Stromal cell of bone marrow (primary cell): ENCODE results near the gene PICALM.
"Not testable (repeated sequence)": the region's sequence is repeated elsewhere in the genome, so short reads cannot be mapped to it uniquely, and the experiment has no call there.

Experiments
- DNase-seq: peaks from one replicate; pipeline ENCODE4 v3.0.0-alpha.2; 2012; ENCODE audit warnings: low read depth

The PICALM gene

DNA sequence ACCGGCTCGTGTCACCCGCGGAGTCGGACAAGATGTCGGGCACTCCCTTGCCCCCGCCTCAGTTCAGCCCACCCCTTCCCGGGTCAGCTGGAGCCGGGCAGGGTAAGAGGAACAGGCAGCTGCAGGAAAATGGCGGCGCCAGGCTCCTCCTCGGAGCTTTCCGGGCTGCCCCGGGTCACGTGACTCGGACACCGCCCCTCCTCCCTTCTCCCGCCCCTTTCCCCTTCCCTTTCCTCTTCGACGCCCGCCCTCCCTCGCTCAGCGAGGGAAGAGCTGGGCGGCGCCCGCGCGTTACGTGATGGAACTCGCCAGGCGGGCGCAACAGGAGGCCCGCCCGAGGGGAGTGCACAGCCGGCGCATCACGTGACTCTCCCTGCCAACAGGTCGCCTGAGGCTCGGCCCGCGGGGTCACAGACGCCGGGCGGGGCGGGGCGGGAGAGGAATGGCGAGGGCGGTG is at the start of gene PICALM:
TSS of gene PICALM (minus strand) at position 134 of the 457 bp plus-strand sequence. CDS start 304 bp downstream, outside the sequence.
- DNase-seq, result peak; percentile 98

DNA sequence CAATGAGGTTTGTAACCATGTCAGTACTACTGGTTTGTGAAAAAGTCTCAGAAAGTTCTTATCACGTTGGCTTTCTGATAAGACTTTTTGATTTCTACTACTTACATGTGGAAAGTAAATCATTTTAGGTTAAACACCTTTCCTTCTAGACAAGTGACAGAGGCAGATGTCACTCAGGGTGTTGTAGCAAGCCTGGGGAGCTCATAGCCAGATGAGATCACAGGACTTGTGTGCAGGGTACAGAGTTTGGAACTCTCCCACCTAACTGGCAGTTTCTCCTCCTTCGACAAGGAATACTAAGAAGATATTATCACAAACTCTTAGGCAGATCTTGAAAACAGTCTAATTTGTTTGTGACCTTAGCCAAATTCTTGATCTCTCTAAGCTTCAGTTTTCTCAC is 49.4 kb upstream of the PICALM start:
- DNase-seq, result no peak

- DNase-seq, result no peak
These were observed 48.8 kb upstream of the PICALM start for GRCh38 chr11:86117712-86118063.

- DNase-seq, result no peak
These were observed 48.3 kb upstream of the PICALM start for GRCh38 chr11:86117001-86117711.

- peak; percentile 28 for DNase-seq
These were observed 47.5 kb upstream of the PICALM start for GRCh38 chr11:86116386-86116726.

DNA sequence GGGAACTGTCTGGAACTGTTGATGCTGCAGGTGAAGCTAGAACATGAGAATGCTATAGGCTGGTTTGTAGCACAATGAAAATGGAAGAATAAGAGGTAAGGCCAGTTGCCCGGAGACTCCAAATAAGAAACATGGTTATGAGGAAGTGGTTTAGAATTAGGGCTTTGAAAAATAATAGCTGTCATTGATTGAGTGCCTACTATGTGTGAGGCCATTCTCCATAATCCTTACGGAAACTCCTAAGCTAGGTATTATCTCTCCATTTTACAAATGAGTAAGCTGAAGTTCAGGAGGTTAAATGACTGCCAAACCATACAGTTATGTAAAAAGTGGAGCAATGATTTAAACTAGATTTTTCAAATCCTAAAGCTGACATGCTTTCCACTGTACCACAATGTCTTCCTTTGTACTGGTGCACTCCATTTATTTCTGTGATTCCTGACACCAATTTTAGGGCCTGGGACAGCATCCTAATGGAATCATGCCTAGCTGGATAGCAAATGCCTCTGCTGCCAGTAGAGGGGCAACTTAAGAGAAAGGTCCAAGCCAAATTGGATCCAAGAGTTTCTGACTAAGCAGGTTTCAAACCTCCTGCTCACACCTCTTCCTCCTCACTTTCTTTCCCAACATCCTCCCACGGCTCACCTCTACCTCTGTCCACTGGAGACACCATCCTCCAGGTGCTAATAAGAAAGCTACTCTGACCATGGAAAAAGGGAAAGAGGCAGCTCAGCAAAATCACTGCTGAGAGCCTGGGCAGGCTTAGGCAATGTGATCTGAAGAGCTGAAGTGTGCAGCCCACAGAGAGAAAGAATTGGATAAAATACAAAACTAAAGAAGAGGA is 46.9 kb upstream of the PICALM start:
- DNase-seq, result no peak

DNA sequence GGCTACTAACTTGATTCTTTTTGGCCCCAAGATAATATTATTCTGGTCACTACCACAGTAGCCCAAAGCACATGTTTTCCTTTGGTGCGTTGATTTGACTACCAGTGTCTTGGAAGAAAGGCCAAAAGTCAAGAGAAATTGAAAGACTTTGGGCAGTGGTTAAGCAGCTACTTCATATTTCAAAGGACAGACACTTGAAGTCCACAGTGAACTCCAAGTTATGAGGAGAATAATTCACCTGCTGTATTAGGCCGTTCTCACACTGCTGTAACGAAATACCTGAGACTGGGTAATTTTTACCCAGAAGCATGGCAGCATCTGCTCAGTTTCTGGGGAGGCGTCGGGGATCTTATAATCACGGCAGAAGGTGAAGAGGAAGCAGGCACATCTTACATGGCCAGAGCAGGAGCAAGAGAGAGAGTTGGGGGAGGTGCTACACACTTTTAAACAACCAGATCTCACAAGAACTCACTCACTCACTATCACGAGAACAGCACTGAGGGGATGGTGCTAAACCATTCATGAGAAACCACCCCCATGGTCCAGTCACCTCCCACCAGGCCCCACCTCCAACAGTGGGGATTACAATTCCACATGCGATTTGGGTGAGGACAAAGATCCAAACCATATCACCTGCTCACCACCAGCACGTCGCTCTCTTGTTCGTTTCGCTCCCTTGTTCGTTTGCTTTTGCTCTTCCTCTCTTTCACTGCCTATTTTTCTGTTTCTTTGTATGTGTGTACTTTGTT is 40.2 kb upstream of the PICALM start:
- DNase-seq, result no peak

GRCh38 chr11:86108191-86108590 is 39.3 kb upstream of the PICALM start:
- no peak for DNase-seq

- DNase-seq, result peak; percentile 75
These were observed 38.0 kb upstream of the PICALM start for GRCh38 chr11:86106916-86107315.

DNA sequence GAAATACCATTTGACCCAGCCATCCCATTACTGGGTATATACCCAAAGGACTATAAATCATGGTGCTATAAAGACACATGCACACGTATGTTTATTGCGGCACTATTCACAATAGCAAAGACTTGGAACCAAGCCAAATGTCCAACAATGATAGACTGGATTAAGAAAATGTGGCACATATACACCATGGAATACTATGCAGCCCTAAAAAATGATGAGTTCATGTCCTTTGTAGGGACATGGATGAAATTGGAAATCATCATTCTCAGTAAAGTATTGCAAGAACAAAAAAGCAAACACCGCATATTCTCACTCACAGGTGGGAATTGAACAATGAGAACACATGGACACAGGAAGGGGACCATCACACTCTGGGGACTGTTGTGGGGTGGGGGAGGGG is 37.1 kb upstream of the PICALM start:
- DNase-seq, result not testable (repeated sequence)

- not testable (repeated sequence) for DNase-seq
These were observed 36.7 kb upstream of the PICALM start for GRCh38 chr11:86105601-86106000.

- no peak for DNase-seq
These were observed 34.9 kb upstream of the PICALM start for GRCh38 chr11:86103808-86104207.

GRCh38 chr11:86101941-86102407 is 33.1 kb upstream of the PICALM start:
- DNase-seq, result peak; percentile 38

- DNase-seq, result no peak
These were observed 32.6 kb upstream of the PICALM start for GRCh38 chr11:86101493-86101892.

GRCh38 chr11:86099874-86100273 is 31.0 kb upstream of the PICALM start:
- no peak for DNase-seq

DNA sequence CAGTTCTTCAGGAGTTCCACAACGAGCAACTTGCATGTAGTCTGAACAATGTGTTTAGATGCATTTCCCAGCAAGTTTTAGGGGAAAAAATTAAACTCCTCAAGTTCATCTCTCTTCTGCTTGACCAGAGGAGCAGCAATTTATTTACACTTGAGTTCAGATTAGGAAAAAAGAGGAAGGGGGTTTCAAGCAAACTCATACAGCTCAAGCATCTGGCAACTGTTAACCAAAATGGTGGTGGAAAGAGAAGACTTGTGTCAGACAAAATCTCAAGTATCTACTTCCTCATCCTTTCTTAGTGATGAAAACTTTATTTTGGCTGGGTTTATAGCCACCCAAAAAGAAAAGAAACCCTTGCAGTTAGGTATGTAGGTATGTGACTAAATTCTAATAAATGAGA is 29.1 kb upstream of the PICALM start:
- no peak for DNase-seq

DNA sequence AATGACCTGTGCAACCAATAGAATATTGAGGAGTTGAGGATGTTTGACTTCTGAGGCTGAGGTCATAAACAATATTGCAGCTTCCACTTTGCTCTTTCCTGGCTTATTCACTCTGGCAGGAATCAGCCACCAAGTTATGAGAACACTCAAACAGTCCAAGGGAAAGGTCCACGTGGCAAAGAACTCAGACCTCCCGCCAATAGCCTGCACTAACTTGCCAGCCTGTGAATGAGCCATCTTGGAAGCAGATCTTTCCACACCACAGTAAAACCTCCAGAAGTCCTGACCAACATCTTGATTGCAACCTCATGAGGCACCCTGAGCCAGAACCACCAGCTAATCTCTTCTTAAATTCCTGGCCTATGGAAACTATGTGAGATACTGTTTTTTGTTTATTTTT is 22.7 kb upstream of the PICALM start:
- peak; percentile 66 for DNase-seq

GRCh38 chr11:86091086-86091485 is 22.2 kb upstream of the PICALM start:
- DNase-seq, result no peak

- DNase-seq, result no peak
These were observed 20.8 kb upstream of the PICALM start for GRCh38 chr11:86089659-86090058.

DNA sequence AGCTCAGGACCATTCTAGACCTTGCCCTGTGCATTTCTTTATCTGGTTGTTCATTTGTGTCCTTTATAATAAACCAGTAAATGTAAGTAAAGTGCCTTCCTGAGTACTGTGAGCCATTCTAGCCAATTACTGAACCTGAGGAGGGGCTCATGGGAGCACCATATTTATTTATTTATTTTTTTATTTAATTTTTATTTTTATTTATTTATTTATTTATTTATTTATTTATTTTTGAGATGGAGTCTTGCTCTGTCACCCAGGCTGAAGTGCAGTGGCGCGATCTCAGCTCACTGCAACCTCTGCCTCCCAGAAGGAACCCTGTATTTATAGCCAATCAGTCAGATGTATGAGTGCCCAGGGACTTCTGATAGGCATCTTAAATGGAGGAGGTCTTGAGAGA is 18.8 kb upstream of the PICALM start:
- DNase-seq, result not testable (repeated sequence)

GRCh38 chr11:86087256-86087655 is 18.4 kb upstream of the PICALM start:
- DNase-seq, result no peak

DNA sequence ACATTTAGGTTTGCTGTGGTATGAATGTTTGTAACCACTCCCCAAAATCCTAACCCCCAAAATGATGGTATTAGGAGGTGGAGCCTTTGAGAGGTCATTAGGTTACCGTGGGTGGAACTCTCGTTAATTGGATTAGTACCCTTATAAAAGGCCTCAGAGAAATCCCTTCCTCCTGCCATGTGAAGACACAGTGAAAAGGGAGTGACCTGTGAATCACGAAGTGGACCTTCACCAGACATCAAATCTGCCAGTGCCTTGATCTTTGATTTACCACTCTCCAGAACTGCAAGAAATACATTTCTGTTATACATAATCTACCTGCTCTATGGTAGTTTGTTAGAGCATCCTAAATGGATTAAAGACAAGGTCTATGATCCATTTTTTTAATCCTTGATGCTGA is 12.6 kb upstream of the PICALM start:
- DNase-seq, result no peak

DNA sequence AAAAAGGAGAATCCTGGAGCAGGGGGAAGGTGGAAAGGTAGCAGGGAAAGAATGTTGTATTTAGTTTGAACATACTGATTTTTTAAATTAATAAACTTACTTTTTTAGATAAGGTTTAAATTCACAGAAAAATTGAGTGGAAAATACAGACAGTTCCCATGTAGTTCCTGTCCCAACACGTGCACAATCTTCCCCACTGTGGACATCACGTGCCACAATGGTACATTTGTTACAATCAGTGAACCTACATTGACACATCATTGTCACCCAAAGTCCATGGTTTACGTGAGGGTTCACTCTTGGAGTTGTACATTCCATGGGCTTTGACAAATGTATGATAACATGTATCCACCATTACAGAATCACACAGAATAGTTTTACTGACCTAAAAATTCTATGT is 10.5 kb upstream of the PICALM start:
- DNase-seq, result no peak
